CD4-positive, CD25-positive, alpha-beta regulatory T cell (primary cell): ENCODE measurements around the gene INHBB. TPM values are rescaled to one million over a fixed set of nuclear protein-coding genes. Genes with fewer than 3 reads are reported as not detected.

Source experiments
- ATAC-seq, 2 donors: fragments of 150-1000 bp; cut with Tn5 transposase; one replicate each; pipeline ENCODE4 v1.10.0; 2021; ENCODE audit warnings: low read depth in 2 of 2, moderate number of reproducible peaks in 2 of 2, moderate library complexity in 1 of 2
- DNase-seq, 3 donors: peaks; one replicate each; pipeline versions ENCODE4 v3.0.0 to v3.0.0-alpha.2; 2012 to 2022; ENCODE audit warnings: mixed read lengths in 1 of 3
- H3K27ac ChIP-seq: one replicate; pipeline ENCODE4 v1.7.0; 2013; ENCODE audit warnings: mild to moderate bottlenecking, low read length; ENCODE audit not compliant: insufficient read depth, poor library complexity, severe bottlenecking
- H3K27me3 ChIP-seq: one replicate; pipeline ENCODE4 v1.7.0; 2013; ENCODE audit warnings: low read length; ENCODE audit not compliant: control insufficient read depth, insufficient read depth
- H3K36me3 ChIP-seq: one replicate; pipeline ENCODE4 v1.7.0; 2013; ENCODE audit warnings: mild to moderate bottlenecking, low read length, moderate library complexity; ENCODE audit not compliant: control insufficient read depth, insufficient read depth
- H3K4me1 ChIP-seq: 2 replicates; pipeline ENCODE4 v1.7.0; 2013; ENCODE audit warnings: mild to moderate bottlenecking, low read length; ENCODE audit not compliant: insufficient read depth, control insufficient read depth, poor library complexity, severe bottlenecking
- H3K4me3 ChIP-seq: one replicate; pipeline ENCODE4 v1.7.0; 2013; ENCODE audit warnings: low read depth, mild to moderate bottlenecking, low read length, moderate library complexity
- H3K9me3 ChIP-seq, 2 experiments: 1 replicate in 1 of 2; 2 replicates in 1 of 2; pipeline ENCODE4 v1.7.0; 2013; ENCODE audit warnings: low read length in 2 of 2, mild to moderate bottlenecking in 1 of 2, moderate library complexity in 1 of 2; ENCODE audit not compliant: control insufficient read depth in 2 of 2
- H3K27ac Mint-ChIP-seq, 3 donors: one replicate each; pipeline ENCODE4 v1.8.0; 2020 to 2022; ENCODE audit warnings: mild to moderate bottlenecking in 3 of 3, mixed read lengths in 3 of 3, moderate library complexity in 2 of 3
- H3K27me3 Mint-ChIP-seq: one replicate; pipeline ENCODE4 v1.8.0; 2022; ENCODE audit warnings: mild to moderate bottlenecking, mixed read lengths
- H3K36me3 Mint-ChIP-seq: one replicate; pipeline ENCODE4 v1.8.0; 2020; ENCODE audit warnings: mixed read lengths
- H3K4me1 Mint-ChIP-seq, 4 donors: one replicate each; pipeline ENCODE4 v1.8.0; 2020 to 2022; ENCODE audit warnings: mixed read lengths in 4 of 4, mild to moderate bottlenecking in 1 of 4
- H3K4me3 Mint-ChIP-seq, 4 donors: one replicate each; pipeline ENCODE4 v1.8.0; 2020 to 2022; ENCODE audit warnings: mild to moderate bottlenecking in 4 of 4, mixed read lengths in 4 of 4, moderate library complexity in 3 of 4
- H3K9me3 Mint-ChIP-seq, 7 donors: one replicate each; pipeline ENCODE4 v1.8.0; 2020 to 2022; ENCODE audit warnings: mixed read lengths in 7 of 7, mild to moderate bottlenecking in 3 of 7, moderate library complexity in 2 of 7
- polyA plus RNA-seq, 4 donors: library from polyadenylated mRNA; unstranded; fragments of 300-500 nt; fragmentation: Illumina TruSeq; gene quantifications; one replicate each; pipeline ENCODE4 v1.2.3, GENCODE V29; 2021
- total RNA-seq: library from RNA; stranded (reverse); gene quantifications from one replicate; pipeline ENCODE4 v1.2.3, GENCODE V29; 2022

Gene INHBB
- total RNA-seq: not detected
- polyA plus RNA-seq: not detected

DNA sequence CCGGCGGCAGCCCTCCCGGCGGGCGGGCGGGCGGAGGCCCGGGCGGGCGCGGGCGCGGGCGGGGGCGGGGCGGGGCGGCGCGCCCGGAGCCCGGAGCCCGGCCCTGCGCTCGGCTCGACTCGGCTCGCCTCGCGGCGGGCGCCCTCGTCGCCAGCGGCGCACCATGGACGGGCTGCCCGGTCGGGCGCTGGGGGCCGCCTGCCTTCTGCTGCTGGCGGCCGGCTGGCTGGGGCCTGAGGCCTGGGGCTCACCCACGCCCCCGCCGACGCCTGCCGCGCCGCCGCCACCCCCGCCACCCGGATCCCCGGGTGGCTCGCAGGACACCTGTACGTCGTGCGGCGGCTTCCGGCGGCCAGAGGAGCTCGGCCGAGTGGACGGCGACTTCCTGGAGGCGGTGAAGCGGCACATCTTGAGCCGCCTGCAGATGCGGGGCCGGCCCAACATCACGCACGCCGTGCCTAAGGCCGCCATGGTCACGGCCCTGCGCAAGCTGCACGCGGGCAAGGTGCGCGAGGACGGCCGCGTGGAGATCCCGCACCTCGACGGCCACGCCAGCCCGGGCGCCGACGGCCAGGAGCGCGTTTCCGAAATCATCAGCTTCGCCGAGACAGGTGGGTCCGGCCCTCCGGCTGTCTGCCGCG is at the start of gene INHBB:
TSS of gene INHBB (plus strand) at position 111 of the 641 bp plus-strand sequence. CDS start at position 164, 53 bp downstream.
- H3K4me1 Mint-ChIP-seq: peaks cover 0 to 30% (median 10%) of the 10 kb centered on the region in 4 donors
- H3K4me3 Mint-ChIP-seq: peak within 1 kb of the TSS; percentile 71 to 87 (median 80)
- no peak within 1 kb of the TSS for H3K27ac ChIP-seq
- DNase-seq (peak in 1 of 3 donors; percentile 4), ATAC-seq (no peak)
- no peaks in the 10 kb centered on the region for H3K36me3 Mint-ChIP-seq
- H3K27ac Mint-ChIP-seq: peak within 1 kb of the TSS in 1 of 3 donors; percentile 38
- H3K4me1 ChIP-seq: peaks cover 26% of the 10 kb centered on the region
- H3K9me3 ChIP-seq: no peaks in the 10 kb centered on the region
- H3K4me3 ChIP-seq: no peak within 1 kb of the TSS
- no peaks in the 10 kb centered on the region for H3K36me3 ChIP-seq
- H3K27me3 Mint-ChIP-seq: peaks cover 64% of the 10 kb centered on the region
- peaks cover 0 to 2% (median 0%) of the 10 kb centered on the region in 7 donors for H3K9me3 Mint-ChIP-seq
- peaks cover 11% of the 10 kb centered on the region for H3K27me3 ChIP-seq

DNA sequence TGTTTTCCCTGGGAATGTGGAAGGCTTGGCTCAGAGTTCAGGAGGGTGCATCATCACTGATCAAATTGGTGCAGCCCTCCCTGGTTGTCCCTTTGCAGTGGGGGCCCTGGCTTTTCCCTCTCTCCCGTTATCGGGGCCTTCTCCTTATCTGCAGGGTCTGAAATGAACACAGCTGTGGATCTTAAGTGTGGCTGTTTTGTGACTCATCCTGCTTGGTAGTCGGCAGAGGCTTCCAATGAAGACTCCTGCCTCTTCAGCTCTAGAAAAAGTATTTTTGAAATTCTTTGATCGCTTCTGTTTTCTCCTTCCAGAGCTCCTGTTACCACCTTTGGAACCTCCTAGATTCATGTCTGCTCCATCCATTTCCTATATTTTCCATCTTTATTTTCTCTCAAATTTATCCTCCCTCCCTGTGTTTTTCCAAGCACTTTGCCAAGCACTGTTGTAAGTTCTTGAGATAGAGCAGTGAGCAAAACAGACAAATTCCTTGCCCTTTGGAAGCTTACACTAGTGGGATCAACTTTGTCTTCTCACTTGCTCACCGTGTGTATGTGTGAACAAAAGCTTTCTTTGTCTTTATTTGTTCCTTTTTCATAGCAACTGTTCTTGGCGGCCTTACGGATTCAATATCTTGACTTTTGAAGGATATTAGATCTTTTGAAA is 47.6 kb upstream of the INHBB start:
- H3K4me1 ChIP-seq: no peaks in the 10 kb centered on the region
- DNase-seq: no peak
- no peaks in the 10 kb centered on the region for H3K27me3 Mint-ChIP-seq
- H3K27me3 ChIP-seq: no peaks in the 10 kb centered on the region
- no peak overlapping the region for H3K27ac ChIP-seq
- peaks cover 16% of the 10 kb centered on the region for H3K36me3 ChIP-seq
- H3K27ac Mint-ChIP-seq: peak overlapping the region in 1 of 3 donors; percentile 4
- no peak overlapping the region for H3K4me3 Mint-ChIP-seq
- no peak for ATAC-seq
- H3K4me1 Mint-ChIP-seq: peaks cover 0 to 13% (median 6%) of the 10 kb centered on the region in 4 donors
- H3K9me3 Mint-ChIP-seq: no peaks in the 10 kb centered on the region
- no peak overlapping the region for H3K4me3 ChIP-seq
- H3K36me3 Mint-ChIP-seq: peaks cover 53% of the 10 kb centered on the region
- no peaks in the 10 kb centered on the region for H3K9me3 ChIP-seq

DNA sequence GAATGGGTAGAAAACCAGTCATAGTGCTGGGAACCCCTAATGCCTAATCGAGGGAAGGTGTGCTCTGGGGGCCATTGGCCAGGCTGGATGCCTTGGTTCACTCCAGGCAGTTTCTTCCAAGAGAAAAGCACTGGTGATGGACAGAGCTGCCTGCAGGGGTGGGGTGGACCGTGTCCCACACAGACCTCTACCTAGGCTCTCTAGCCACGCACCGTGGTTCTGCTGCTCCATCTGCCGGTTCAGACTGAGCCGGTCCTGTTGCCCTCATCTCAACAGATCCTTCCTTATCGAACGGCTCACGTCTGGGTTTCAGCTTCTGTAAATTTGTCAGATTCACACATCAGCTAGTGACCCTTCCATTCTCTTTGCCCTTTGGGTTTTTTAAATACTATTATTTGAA is 46.9 kb upstream of the INHBB start:
- no peaks in the 10 kb centered on the region for H3K27me3 ChIP-seq
- no peak overlapping the region for H3K27ac Mint-ChIP-seq
- peaks cover 53% of the 10 kb centered on the region for H3K36me3 Mint-ChIP-seq
- ATAC-seq (no peak), DNase-seq (no peak)
- H3K27me3 Mint-ChIP-seq: no peaks in the 10 kb centered on the region
- peaks cover 0 to 13% (median 8%) of the 10 kb centered on the region in 4 donors for H3K4me1 Mint-ChIP-seq
- no peak overlapping the region for H3K27ac ChIP-seq
- no peaks in the 10 kb centered on the region for H3K9me3 ChIP-seq
- H3K4me3 Mint-ChIP-seq: no peak overlapping the region
- no peaks in the 10 kb centered on the region for H3K4me1 ChIP-seq
- H3K4me3 ChIP-seq: no peak overlapping the region
- no peaks in the 10 kb centered on the region for H3K9me3 Mint-ChIP-seq
- H3K36me3 ChIP-seq: peaks cover 9% of the 10 kb centered on the region

DNA sequence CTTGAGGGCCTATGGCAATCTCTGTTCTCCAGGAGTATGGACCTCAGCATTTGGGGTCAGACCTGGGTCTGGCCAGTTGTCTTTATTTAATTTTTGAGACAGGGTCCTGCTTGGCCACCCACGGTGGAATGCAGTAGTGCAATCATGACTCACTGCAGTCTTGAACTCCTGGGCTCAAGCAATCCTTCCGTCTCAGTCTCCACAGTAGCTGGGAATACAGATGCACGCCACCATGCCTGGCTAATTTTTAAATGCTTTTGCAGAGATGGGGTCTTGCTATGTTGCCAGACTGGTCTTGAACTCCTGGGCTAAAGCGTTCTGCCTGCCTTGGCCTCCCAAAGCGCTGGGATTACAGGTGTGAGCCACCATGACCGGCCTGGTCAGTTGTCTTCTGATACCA is 46.4 kb upstream of the INHBB start:
- no peaks in the 10 kb centered on the region for H3K27me3 Mint-ChIP-seq
- H3K4me3 ChIP-seq: no peak overlapping the region
- DNase-seq (no peak), ATAC-seq (no peak)
- H3K4me1 Mint-ChIP-seq: peaks cover 0 to 13% (median 8%) of the 10 kb centered on the region in 4 donors
- peak overlapping the region in 1 of 4 donors; percentile 15 for H3K4me3 Mint-ChIP-seq
- no peaks in the 10 kb centered on the region for H3K9me3 ChIP-seq
- H3K36me3 ChIP-seq: peaks cover 4% of the 10 kb centered on the region
- no peaks in the 10 kb centered on the region for H3K9me3 Mint-ChIP-seq
- no peaks in the 10 kb centered on the region for H3K4me1 ChIP-seq
- no peaks in the 10 kb centered on the region for H3K27me3 ChIP-seq
- H3K27ac ChIP-seq: no peak overlapping the region
- peaks cover 47% of the 10 kb centered on the region for H3K36me3 Mint-ChIP-seq
- no peak overlapping the region for H3K27ac Mint-ChIP-seq

DNA sequence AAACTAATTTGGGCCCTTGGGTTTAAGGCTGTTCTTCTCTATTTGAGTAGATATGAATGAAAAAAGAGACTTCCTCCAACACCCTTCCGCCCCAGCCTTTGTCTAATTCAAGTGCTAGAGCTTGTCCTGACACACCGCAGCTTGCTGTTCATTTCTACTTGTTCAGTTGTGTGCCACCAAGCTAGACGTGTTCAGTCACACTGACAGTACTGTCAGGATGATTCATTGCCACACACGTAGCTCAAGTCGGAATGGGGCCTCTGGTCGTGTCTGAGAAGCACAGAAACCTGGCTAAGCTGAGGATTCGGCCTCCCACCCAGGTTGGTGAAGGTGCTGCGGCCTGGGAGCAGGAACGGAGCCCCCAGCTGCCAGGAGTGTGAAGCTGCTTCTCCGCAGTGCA is 45.6 kb upstream of the INHBB start:
- Histone ChIP-seq H3K9me3 (no peaks in the 10 kb centered on the region), H3K27ac (no peak overlapping the region), H3K36me3 (no peaks in the 10 kb centered on the region), H3K4me3 (no peak overlapping the region), H3K27me3 (no peaks in the 10 kb centered on the region), H3K4me1 (no peaks in the 10 kb centered on the region)
- Mint-ChIP-seq H3K36me3 (peaks cover 46% of the 10 kb centered on the region), H3K4me3 (no peak overlapping the region), H3K9me3 (no peaks in the 10 kb centered on the region), H3K4me1 (peaks cover 0 to 13% (median 8%) of the 10 kb centered on the region in 4 donors), H3K27ac (no peak overlapping the region), H3K27me3 (no peaks in the 10 kb centered on the region)
- ATAC-seq (no peak), DNase-seq (no peak)

DNA sequence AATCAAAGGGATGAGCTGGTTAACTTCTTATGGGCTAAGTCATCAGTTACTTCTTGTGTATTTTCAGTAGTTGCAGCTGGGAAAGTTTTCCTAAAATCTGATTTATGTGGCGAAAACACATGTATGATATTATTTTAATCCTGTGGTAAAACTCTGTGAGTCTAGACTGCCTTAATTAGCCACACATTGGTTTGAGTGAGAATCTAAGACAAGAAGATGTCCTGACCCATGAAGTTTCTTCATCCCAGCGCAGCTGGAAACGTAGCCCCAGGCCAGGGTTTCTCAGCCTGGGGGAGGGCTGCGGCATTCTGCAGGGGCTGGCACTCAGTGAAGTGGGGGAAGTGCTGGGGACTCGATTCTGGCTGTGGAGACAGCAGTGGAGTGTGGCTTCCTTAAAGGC is 44.7 kb upstream of the INHBB start:
- Histone ChIP-seq H3K36me3 (no peaks in the 10 kb centered on the region), H3K27me3 (no peaks in the 10 kb centered on the region), H3K27ac (no peak overlapping the region), H3K4me1 (no peaks in the 10 kb centered on the region), H3K4me3 (no peak overlapping the region), H3K9me3 (no peaks in the 10 kb centered on the region)
- Mint-ChIP-seq H3K9me3 (no peaks in the 10 kb centered on the region), H3K4me1 (peaks cover 0 to 13% (median 8%) of the 10 kb centered on the region in 4 donors), H3K27ac (no peak overlapping the region), H3K36me3 (peaks cover 41% of the 10 kb centered on the region), H3K4me3 (no peak overlapping the region), H3K27me3 (no peaks in the 10 kb centered on the region)
- DNase-seq (no peak), ATAC-seq (no peak)

DNA sequence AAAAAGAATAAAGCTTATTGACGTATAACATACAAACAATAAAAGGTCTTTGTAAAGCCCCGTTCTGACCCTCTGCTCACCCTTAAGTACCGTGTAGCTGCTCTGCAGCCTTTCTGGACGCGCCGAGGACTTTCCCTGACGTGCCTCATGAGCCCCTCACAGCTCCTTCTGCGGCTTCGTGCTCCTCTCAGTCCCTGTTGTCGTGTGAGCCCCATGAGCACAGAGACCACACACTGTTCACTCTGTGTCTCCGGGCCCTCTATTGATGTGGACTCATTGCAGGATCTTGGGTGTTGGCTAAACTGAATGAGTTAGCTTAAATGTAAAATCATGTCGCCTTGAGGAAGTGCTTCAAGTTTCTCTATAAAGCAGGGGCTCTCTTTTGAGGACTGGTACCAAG is 43.6 kb upstream of the INHBB start:
- Mint-ChIP-seq H3K4me3 (no peak overlapping the region), H3K27ac (peak overlapping the region; percentile 23 to 84 (median 81)), H3K9me3 (no peaks in the 10 kb centered on the region), H3K27me3 (no peaks in the 10 kb centered on the region), H3K36me3 (peaks cover 36% of the 10 kb centered on the region), H3K4me1 (peaks cover 0 to 13% (median 8%) of the 10 kb centered on the region in 4 donors)
- H3K4me3 ChIP-seq: no peak overlapping the region
- DNase-seq: no peak
- H3K27me3 ChIP-seq: no peaks in the 10 kb centered on the region
- H3K9me3 ChIP-seq: no peaks in the 10 kb centered on the region
- no peak for ATAC-seq
- no peak overlapping the region for H3K27ac ChIP-seq
- H3K4me1 ChIP-seq: no peaks in the 10 kb centered on the region
- H3K36me3 ChIP-seq: no peaks in the 10 kb centered on the region
